NCI-H510A (cell line): ENCODE results near the gene SLC13A4.
"Not testable (repeated sequence)": the region's sequence is repeated elsewhere in the genome, so short reads cannot be mapped to it uniquely, and the experiment has no call there.

Experiments used
- DNase-seq: peaks from one replicate; lab custom pipeline; 2025; lab: John Stamatoyannopoulos, UW

The SLC13A4 gene

DNA sequence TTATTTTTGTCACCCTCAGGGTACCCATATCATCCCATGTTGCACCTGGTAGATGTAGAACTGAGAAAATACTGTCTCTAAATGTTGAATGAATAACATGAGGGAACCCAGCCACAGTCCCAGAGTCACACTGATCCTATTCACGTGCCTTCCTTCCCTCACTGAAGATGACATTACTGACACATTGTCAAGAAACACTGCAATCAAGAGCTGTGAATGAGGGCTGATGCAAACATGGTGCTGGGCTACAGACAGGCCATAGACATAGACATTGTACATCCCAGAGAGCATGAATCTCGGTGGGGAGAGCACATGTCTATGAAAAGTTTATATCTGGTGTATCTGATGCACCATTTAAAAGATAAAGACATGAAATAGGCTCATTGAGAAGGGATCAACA, 9.8 kb downstream of the SLC13A4 start:
- DNase-seq = no peak

DNA sequence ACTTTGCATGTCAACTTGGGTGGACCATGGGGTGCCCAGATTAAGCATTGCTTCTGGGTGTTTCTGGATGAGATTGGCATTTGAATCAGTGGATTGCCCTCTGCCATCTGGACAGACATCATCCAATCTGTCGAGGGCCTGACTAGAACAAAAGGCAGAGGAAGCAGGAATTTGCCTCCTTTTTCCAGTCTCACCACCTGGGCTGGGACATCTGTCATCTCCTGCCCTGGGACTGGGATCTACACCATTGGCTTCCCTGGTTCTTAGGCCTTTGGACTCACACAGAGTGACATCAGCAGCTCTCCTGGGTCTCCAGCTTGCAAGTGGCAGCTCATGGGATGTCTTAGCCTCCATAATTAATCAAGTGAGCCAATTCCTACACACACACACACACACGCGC, 10.3 kb downstream of the SLC13A4 start:
- no peak for DNase-seq

DNA sequence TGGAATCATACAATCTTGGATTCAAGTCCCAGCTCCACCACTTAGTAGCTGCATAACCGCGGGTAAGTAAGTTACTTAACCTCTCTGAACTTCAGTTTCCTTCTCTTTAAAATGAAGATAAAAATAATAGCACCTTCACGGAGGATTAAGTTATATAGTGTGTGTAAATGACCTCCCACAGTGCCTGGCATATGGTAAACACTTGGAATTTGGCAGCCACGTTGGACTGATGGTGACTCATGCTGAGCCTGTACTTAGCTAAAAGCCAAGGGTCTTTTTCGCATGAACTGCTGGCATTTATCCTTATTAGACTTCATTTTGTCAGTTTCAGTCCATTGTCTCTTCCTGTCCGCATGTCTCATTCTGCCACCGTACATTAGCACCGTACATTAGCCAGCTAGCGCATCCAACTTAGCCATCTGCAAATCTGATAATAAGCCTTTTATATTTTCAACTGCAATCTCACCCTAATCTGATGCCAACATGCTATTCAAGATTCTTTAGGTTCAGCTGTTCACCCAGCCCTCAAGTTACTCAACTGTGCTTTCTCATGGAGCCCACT, 11.2 kb downstream of the SLC13A4 start:
- no peak for DNase-seq

GRCh38 chr7:135715673-135716072, 12.3 kb downstream of the SLC13A4 start:
- no peak for DNase-seq

GRCh38 chr7:135715055-135715522, 12.9 kb downstream of the SLC13A4 start:
- DNase-seq = no peak

DNA sequence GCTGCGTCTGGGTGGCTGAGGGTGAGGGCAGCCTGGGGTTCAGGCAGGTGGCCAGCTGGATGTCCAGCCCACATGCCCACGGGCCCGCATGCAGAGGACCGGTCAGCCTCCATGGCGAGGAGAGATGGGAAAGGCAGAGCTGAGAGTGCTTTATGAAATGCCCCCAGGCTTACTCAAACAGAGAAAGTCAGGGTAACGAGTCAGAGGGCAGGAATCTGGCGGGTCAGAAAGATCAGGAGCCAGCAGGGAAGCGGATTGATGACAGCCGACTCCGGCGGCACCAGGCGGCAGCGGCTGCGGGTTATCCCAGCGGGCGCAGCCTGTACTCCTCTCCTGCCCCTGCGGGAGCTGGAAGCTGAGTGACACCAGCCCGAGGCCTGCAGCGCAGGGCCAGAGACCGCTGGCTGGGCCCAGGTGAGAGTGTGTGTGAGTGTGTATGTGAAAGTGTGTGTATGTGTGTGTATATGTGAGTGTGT, 13.4 kb downstream of the SLC13A4 start:
- no peak for DNase-seq

DNA sequence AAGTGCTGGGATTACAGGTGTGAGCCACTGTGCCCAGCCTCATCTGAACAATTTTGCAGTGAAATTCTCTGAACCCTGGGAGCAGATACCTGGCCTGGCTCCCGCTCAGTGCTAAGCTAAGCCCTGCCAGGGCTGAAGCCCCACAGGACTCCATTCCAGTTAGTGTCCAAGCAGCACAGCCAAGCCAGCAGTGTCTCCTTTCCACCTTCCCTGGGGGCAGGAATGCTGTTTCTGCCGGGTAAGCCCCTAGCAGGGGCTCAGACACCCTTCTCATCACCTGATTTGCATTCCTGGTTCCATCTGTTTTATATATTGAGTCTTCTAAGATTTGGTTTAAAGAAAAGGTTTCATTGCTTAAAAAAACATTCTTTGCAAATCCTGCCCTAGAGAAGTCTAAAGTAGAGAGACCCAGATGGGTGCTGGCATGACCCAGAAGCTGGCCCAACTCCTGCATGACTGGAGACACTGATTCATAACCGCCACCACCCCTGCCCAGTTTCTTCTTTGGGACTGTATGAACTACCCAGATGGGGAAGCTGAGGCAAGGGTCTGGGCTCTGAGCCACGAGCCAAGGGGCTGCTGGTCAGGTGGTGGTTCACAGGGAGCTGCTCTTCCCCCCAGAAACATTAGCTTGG, 14.0 kb downstream of the SLC13A4 start:
- no peak for DNase-seq

DNA sequence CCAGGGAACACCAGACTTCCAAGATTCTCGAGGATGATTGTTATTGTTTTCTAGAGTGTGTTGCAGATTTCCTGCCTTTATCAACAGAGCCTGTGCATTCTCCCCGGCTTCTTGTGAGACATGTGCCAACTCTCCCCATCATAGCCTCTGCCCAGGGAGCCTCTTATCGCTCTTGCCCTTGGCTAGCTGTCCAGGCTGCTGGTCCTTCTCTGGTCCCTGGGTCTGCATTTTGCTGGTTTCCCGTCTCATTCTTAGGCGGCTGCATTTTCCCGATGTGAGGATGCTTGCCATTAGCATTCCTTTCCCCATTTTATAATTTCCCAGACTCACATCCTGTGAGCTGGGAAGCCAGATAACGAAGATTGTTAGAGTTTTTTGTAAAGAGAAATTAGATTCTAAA, 15.2 kb downstream of the SLC13A4 start:
- DNase-seq = no peak

DNA sequence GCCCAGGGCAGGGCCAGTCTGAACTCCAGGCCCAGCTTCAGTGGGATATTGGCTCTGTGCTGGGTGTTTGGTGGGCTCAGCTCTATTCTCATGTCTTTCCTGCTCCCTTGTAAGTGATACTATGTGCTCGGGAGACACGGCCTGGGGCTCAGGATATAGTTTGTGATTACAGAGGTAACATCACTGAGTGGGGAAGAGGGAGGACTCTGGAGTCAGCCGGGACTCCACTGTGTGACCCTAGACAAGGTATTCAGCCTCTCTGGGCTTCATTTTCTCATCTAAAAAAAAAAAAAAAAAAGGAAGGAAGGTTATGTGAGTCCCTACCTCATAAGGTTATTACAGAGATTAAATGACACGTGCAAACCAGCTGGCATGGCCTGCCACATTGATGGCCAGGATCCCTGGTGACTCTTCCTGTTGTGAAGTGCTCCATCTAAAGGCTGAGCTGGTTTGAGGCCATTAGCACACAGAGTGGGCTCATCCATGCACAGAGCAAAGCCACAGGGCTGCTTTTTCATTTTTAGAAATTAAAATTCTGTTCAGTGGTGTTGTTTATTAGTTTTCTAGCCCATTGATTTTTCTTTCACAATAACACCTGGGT, 15.7 kb downstream of the SLC13A4 start:
- DNase-seq = no peak

DNA sequence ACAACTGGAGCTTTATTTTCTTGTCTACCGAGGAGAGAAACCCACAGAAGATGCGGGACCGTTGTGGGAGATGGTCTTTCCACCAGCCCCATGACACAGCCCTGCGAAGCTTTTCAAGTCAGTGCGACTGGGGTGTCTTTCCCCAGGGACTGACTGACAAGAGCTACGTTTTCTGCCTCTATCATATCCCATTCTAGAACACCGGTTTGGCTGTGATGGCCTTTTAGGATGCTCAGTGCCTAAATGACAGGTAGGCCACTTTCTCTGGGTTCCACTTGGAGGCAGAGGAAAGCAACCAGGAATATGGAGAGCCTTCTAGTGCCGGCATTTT, 16.9 kb downstream of the SLC13A4 start:
- no peak for DNase-seq

GRCh38 chr7:135710417-135711138, 17.4 kb downstream of the SLC13A4 start:
- no peak for DNase-seq

- no peak for DNase-seq
Observed at GRCh38 chr7:135709508-135709907, 18.5 kb downstream of the SLC13A4 start.

DNA sequence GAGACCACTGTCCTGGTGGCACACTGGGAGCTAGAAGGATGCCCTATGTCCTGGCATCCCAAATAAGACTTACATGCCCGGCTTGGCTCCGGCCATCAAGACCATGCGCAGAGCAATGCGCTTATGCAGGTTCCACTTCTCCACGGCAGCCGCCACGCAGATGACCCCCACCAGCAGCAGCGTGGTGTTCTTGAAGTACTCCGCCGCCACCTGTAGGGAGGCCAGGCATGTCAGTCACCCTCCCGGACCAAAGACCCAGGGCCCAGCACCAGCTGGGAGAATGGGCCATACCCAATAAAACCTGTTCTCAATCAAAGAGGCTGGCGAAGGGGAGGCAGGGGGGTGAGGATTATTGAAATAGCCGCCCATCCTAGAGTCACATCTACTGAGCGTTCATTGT, 19.9 kb downstream of the SLC13A4 start:
- DNase-seq = no peak

DNA sequence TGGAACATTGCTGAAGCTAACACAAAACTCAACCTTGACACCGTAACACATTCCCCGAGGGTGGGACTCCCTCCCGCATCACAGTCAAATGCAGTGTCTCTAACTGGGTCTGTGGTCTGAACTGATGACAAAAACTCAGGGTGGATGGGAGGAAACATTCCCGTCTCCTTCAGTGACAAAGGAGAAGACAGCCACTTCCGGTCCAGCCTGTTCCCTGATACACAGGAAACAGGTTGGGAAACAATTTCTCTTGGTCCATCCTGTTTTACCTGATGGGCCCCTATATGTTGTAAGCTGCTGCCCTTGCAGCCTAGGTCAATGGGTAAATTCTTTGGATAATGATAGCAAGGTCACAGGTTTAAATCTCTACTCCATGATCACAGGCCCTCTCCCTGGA, 20.4 kb downstream of the SLC13A4 start:
- DNase-seq = no peak

GRCh38 chr7:135706858-135707569, 21.0 kb downstream of the SLC13A4 start:
- DNase-seq = no peak

DNA sequence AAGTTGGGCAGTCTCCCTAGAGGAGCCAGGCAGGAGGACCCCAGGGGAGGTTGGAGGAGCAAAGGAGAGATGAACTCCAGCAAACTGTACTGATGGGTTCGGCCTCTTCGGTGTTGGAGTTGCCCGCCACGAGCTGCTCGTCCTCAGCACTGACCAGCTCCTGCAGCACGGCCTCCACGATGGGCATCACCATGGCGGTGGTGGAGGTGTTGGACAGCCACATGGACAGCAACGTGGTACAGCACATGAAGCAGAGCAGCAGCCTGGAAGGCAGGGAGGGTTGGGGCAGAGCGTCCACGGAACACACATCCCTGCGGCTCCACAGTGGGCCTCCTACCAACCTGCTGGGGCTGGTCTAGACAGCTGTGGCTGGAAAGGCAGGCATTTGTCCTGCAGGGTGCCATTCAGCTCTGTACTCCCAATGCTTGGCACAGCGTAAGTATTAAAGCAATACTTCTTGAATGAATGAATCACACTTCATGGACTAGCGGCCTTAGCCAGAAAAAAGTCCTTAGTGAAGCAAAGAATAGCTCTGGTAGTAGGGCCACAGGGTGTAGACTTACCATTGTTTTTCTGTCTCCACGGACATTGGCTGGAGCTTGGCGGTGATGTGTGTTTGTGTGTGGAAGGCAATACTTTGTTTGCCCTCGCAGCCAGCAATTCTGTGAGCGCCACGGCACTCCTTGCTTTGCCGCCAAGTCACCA, 21.8 kb downstream of the SLC13A4 start:
- no peak for DNase-seq

- no peak for DNase-seq
Observed at GRCh38 chr7:135704698-135705097, 23.3 kb downstream of the SLC13A4 start.

DNA sequence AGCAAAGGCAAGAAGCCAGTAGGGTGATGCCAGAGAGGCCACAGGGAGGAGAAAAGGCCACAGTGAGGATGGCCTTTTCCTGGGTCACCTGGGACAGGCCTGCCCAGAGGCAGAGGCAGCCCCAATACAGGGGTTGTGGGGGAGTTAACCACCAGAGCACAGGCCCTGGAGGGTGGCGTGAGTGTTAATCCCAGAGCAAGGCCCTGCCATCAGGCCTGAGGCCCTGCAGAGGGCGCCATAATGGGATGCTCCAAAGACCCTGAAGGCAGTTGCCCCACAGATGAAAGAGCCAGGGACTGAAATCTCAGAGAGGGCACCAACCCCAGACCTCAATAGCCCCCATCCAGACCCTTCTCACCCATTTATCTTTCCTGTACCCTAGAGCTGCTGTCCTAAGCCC, 23.9 kb downstream of the SLC13A4 start:
- DNase-seq = no peak

GRCh38 chr7:135697276-135698049, 30.5 kb downstream of the SLC13A4 start:
- DNase-seq = no peak

GRCh38 chr7:135693558-135693957, 34.4 kb downstream of the SLC13A4 start:
- no peak for DNase-seq

DNA sequence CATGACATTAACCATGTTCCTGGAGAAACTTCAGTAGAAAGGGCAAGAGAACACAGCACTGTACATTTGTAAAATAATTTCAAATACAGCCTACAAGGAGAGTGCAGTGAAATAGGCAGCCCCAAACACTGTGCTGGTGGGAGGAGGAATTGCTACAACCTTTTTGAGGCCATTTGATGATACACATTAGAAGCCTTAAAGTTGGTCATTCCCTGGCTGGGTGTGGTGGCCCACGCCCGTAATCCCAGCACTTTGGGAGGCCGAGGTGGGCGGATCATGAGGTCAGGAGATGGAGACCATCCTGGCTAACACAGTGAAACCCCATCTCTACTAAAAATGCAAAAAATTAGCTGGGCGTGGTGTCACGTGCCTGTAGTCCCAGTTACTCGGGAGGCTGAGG, 35.4 kb downstream of the SLC13A4 start:
- not testable (repeated sequence) for DNase-seq
